ENCODE measurements around the gene MYBPC2.

GRCh38 chr19:50513746-50514345 lies 81.2 kb downstream of the MYBPC2 start, which contains the start of gene ASPDH:
- TF ChIP-seq CTCF (conservative IDR thresholded peaks at IDR 0.05; ENCODE audit: low read depth, low read length) (no peak), EZH2 (IDR thresholded peaks at IDR 0.05; ENCODE audit: borderline replicate concordance, low read depth, low read length, poor library complexity, severe bottlenecking) (no peak)

Measured in A673 (cell line).